Trophoblast cell (in vitro differentiated cells and primary cell): ENCODE data around the gene ECE2.

Experiments used
- DNase-seq, 2 donors: peaks; one replicate each; pipeline ENCODE4 v3.0.0-alpha.2; 2016
- H2AFZ ChIP-seq: 2 replicates; pipeline ENCODE4 v1.6.1; 2013; ENCODE audit warnings: low read length, moderate library complexity, mild to moderate bottlenecking; ENCODE audit not compliant: insufficient read depth, poor library complexity
- H2AK5ac ChIP-seq: 2 replicates; pipeline ENCODE4 v1.6.1; 2013; ENCODE audit warnings: mild to moderate bottlenecking, low read length
- H2BK120ac ChIP-seq: 2 replicates; pipeline ENCODE4 v1.6.1; 2013; ENCODE audit warnings: low read length, mild to moderate bottlenecking, moderate library complexity; ENCODE audit not compliant: insufficient read depth, poor library complexity
- H2BK12ac ChIP-seq: 2 replicates; pipeline ENCODE4 v1.6.1; 2013; ENCODE audit warnings: mild to moderate bottlenecking, low read length, moderate library complexity
- H2BK5ac ChIP-seq: 2 replicates; pipeline ENCODE4 v1.6.1; 2013; ENCODE audit warnings: low read length, low read depth, moderate library complexity, mild to moderate bottlenecking; ENCODE audit not compliant: poor library complexity
- H3K14ac ChIP-seq: 2 replicates; pipeline ENCODE4 v1.6.1; 2013; ENCODE audit warnings: mild to moderate bottlenecking, low read length
- H3K18ac ChIP-seq: 2 replicates; pipeline ENCODE4 v1.6.1; 2013; ENCODE audit warnings: mild to moderate bottlenecking, low read length
- H3K23ac ChIP-seq: 2 replicates; pipeline ENCODE4 v1.6.1; 2013; ENCODE audit warnings: low read length
- H3K27ac ChIP-seq: 2 replicates; pipeline ENCODE4 v1.5.1; 2013; ENCODE audit warnings: low read depth, mild to moderate bottlenecking, inconsistent platforms, low read length, moderate library complexity
- H3K27me3 ChIP-seq: 2 replicates; pipeline ENCODE4 v1.6.1; 2013; ENCODE audit warnings: inconsistent platforms, mild to moderate bottlenecking, low read length, moderate library complexity; ENCODE audit not compliant: insufficient read depth
- H3K36me3 ChIP-seq, 2 experiments: 1 replicate in 1 of 2; 2 replicates in 1 of 2; pipeline ENCODE4 v1.6.1; 2013; ENCODE audit warnings: low read length in 2 of 2, mild to moderate bottlenecking in 2 of 2, moderate library complexity in 1 of 2; ENCODE audit not compliant: insufficient read depth in 2 of 2, control insufficient read depth in 1 of 2
- H3K4ac ChIP-seq: 2 replicates; pipeline ENCODE4 v1.6.1; 2013; ENCODE audit warnings: low read depth, mild to moderate bottlenecking, low read length, moderate library complexity
- H3K4me1 ChIP-seq, 2 experiments: 1 replicate in 1 of 2; 2 replicates in 1 of 2; pipeline ENCODE4 v1.6.1; 2013; ENCODE audit warnings: low read length in 2 of 2, mild to moderate bottlenecking in 2 of 2, moderate library complexity in 1 of 2; ENCODE audit not compliant: insufficient read depth in 2 of 2, control insufficient read depth in 1 of 2
- H3K4me2 ChIP-seq: 2 replicates; pipeline ENCODE4 v1.6.1; 2013; ENCODE audit warnings: inconsistent platforms, mild to moderate bottlenecking, low read length, moderate library complexity
- H3K4me3 ChIP-seq: 2 replicates; pipeline ENCODE4 v1.5.1; 2013; ENCODE audit warnings: mild to moderate bottlenecking, low read depth, low read length, inconsistent platforms
- H3K79me1 ChIP-seq: one replicate; pipeline ENCODE4 v1.6.1; 2013; ENCODE audit warnings: low read length
- H3K79me2 ChIP-seq: 2 replicates; pipeline ENCODE4 v1.6.1; 2013; ENCODE audit warnings: low read length, mild to moderate bottlenecking; ENCODE audit not compliant: control insufficient read depth, insufficient read depth, poor library complexity
- H3K9ac ChIP-seq: 2 replicates; pipeline ENCODE4 v1.6.1; 2013; ENCODE audit warnings: mild to moderate bottlenecking, low read length
- H3K9me3 ChIP-seq: 2 replicates; pipeline ENCODE4 v1.6.1; 2013; ENCODE audit warnings: low read depth, mild to moderate bottlenecking, control low read depth, inconsistent platforms, low read length; ENCODE audit not compliant: insufficient read depth
- H4K12ac ChIP-seq: 2 replicates; pipeline ENCODE4 v1.6.1; 2013; ENCODE audit warnings: low read depth, mild to moderate bottlenecking, low read length, moderate library complexity
- H4K8ac ChIP-seq: 2 replicates; pipeline ENCODE4 v1.6.1; 2013; ENCODE audit warnings: low read depth, mild to moderate bottlenecking, low read length, moderate library complexity
- H4K91ac ChIP-seq: one replicate; pipeline ENCODE4 v1.6.1; 2013; ENCODE audit warnings: low read depth, mild to moderate bottlenecking, low read length, moderate library complexity
- WGBS: extraction: QIAGEN DNeasy Blood & Tissue Kit; methylation state at CpG from one replicate; pipeline ENCODE4 v1.1.7; 2013; ENCODE audit warnings: missing lambda C conversion rate; ENCODE audit not compliant: insufficient read length, insufficient coverage; ENCODE audit errors: extremely low coverage; 5-methylcytosine and 5-hydroxymethylcytosine counted together

The ECE2 gene

GRCh38 chr3:184282941-184283340 is 7.1 kb downstream of the ECE2 start:
- H4K8ac ChIP-seq, result no peak overlapping the region
- DNase-seq, result no peak
- no peaks in the 10 kb centered on the region for H3K79me1 ChIP-seq
- no peaks in the 10 kb centered on the region for H3K4me1 ChIP-seq
- no peak overlapping the region for H2BK120ac ChIP-seq
- H3K79me2 ChIP-seq, result no peaks in the 10 kb centered on the region
- H3K4me3 ChIP-seq, result no peak overlapping the region
- H2BK5ac ChIP-seq, result no peak overlapping the region
- H4K91ac ChIP-seq, result no peak overlapping the region
- no peak overlapping the region for H2AFZ ChIP-seq
- H2BK12ac ChIP-seq, result no peak overlapping the region
- peaks cover 2% of the 10 kb centered on the region for H3K9me3 ChIP-seq
- H3K27ac ChIP-seq, result no peak overlapping the region
- no peaks in the 10 kb centered on the region for H3K36me3 ChIP-seq
- H3K9ac ChIP-seq, result no peak overlapping the region
- H3K4me2 ChIP-seq, result no peak overlapping the region
- H4K12ac ChIP-seq, result no peak overlapping the region
- no peak overlapping the region for H2AK5ac ChIP-seq
- H3K4ac ChIP-seq, result no peak overlapping the region
- no peak overlapping the region for H3K18ac ChIP-seq
- no peak overlapping the region for H3K14ac ChIP-seq
- H3K23ac ChIP-seq, result no peak overlapping the region
- peaks cover 2% of the 10 kb centered on the region for H3K27me3 ChIP-seq
- WGBS, result no CpG with 5 or more reads among the region's 4 CpGs

- Histone ChIP-seq H3K18ac (no peak overlapping the region), H3K4me3 (no peak overlapping the region), H4K12ac (no peak overlapping the region), H2BK120ac (no peak overlapping the region), H2AFZ (no peak overlapping the region), H3K14ac (no peak overlapping the region), H4K8ac (no peak overlapping the region), H3K23ac (no peak overlapping the region), H3K36me3 (no peaks in the 10 kb centered on the region), H3K9me3 (peaks cover 2% of the 10 kb centered on the region), H3K79me2 (no peaks in the 10 kb centered on the region), H2AK5ac (no peak overlapping the region), H3K27me3 (no peaks in the 10 kb centered on the region), H3K4me1 (no peaks in the 10 kb centered on the region), H3K4me2 (no peak overlapping the region), H3K9ac (no peak overlapping the region), H3K79me1 (no peaks in the 10 kb centered on the region), H4K91ac (no peak overlapping the region), H3K4ac (no peak overlapping the region), H2BK12ac (no peak overlapping the region), H2BK5ac (no peak overlapping the region), H3K27ac (no peak overlapping the region)
- DNase-seq, result no peak
- WGBS, result no CpG with 5 or more reads among the region's 8 CpGs
These were observed 7.9 kb downstream of the ECE2 start for GRCh38 chr3:184283681-184284080.

- no peak overlapping the region for H2BK12ac ChIP-seq
- H3K79me1 ChIP-seq, result no peaks in the 10 kb centered on the region
- no peaks in the 10 kb centered on the region for H3K36me3 ChIP-seq
- peaks cover 2% of the 10 kb centered on the region for H3K9me3 ChIP-seq
- no peak overlapping the region for H3K9ac ChIP-seq
- no peak overlapping the region for H3K23ac ChIP-seq
- DNase-seq, result peak in 1 of 2 donors; percentile 16
- no peak overlapping the region for H2AK5ac ChIP-seq
- no peak overlapping the region for H4K91ac ChIP-seq
- H3K4me2 ChIP-seq, result no peak overlapping the region
- H2AFZ ChIP-seq, result no peak overlapping the region
- WGBS, result no CpG with 5 or more reads among the region's 4 CpGs
- H3K4me3 ChIP-seq, result no peak overlapping the region
- no peak overlapping the region for H4K12ac ChIP-seq
- H2BK120ac ChIP-seq, result no peak overlapping the region
- no peaks in the 10 kb centered on the region for H3K4me1 ChIP-seq
- no peak overlapping the region for H3K27ac ChIP-seq
- no peak overlapping the region for H4K8ac ChIP-seq
- no peak overlapping the region for H3K14ac ChIP-seq
- no peaks in the 10 kb centered on the region for H3K27me3 ChIP-seq
- no peak overlapping the region for H2BK5ac ChIP-seq
- H3K4ac ChIP-seq, result no peak overlapping the region
- no peaks in the 10 kb centered on the region for H3K79me2 ChIP-seq
- H3K18ac ChIP-seq, result no peak overlapping the region
These were observed 8.9 kb downstream of the ECE2 start for GRCh38 chr3:184284696-184285095.

GRCh38 chr3:184289426-184289938 is 13.7 kb downstream of the ECE2 start:
- no peaks in the 10 kb centered on the region for H3K79me2 ChIP-seq
- no peak overlapping the region for H2BK5ac ChIP-seq
- no peaks in the 10 kb centered on the region for H3K27me3 ChIP-seq
- H3K18ac ChIP-seq, result no peak overlapping the region
- H3K27ac ChIP-seq, result no peak overlapping the region
- no peak overlapping the region for H3K23ac ChIP-seq
- H2BK12ac ChIP-seq, result no peak overlapping the region
- H2AFZ ChIP-seq, result no peak overlapping the region
- no peak overlapping the region for H4K91ac ChIP-seq
- H3K4me3 ChIP-seq, result no peak overlapping the region
- no peak overlapping the region for H3K4me2 ChIP-seq
- no peak overlapping the region for H3K14ac ChIP-seq
- no peaks in the 10 kb centered on the region for H3K4me1 ChIP-seq
- no CpG with 5 or more reads among the region's 10 CpGs for WGBS
- no peak overlapping the region for H2BK120ac ChIP-seq
- H3K79me1 ChIP-seq, result no peaks in the 10 kb centered on the region
- peaks cover 2% of the 10 kb centered on the region for H3K9me3 ChIP-seq
- no peak overlapping the region for H4K8ac ChIP-seq
- DNase-seq, result peak in 1 of 2 donors; percentile 40
- H2AK5ac ChIP-seq, result no peak overlapping the region
- H3K4ac ChIP-seq, result no peak overlapping the region
- no peaks in the 10 kb centered on the region for H3K36me3 ChIP-seq
- no peak overlapping the region for H3K9ac ChIP-seq
- no peak overlapping the region for H4K12ac ChIP-seq
